SH-SY5Y (cell line): ENCODE data around the gene ZEB2.

Experiments
- GATA2 ChIP-seq: IDR thresholded peaks from 2 replicates; pipeline ENCODE4 v1.6.1; 2011; ENCODE audit warnings: mild to moderate bottlenecking, low read depth, low read length
- GATA3 ChIP-seq: IDR thresholded peaks from 2 replicates; pipeline ENCODE4 v1.6.1; 2011; ENCODE audit warnings: low read depth, mild to moderate bottlenecking, low read length, moderate library complexity

DNA sequence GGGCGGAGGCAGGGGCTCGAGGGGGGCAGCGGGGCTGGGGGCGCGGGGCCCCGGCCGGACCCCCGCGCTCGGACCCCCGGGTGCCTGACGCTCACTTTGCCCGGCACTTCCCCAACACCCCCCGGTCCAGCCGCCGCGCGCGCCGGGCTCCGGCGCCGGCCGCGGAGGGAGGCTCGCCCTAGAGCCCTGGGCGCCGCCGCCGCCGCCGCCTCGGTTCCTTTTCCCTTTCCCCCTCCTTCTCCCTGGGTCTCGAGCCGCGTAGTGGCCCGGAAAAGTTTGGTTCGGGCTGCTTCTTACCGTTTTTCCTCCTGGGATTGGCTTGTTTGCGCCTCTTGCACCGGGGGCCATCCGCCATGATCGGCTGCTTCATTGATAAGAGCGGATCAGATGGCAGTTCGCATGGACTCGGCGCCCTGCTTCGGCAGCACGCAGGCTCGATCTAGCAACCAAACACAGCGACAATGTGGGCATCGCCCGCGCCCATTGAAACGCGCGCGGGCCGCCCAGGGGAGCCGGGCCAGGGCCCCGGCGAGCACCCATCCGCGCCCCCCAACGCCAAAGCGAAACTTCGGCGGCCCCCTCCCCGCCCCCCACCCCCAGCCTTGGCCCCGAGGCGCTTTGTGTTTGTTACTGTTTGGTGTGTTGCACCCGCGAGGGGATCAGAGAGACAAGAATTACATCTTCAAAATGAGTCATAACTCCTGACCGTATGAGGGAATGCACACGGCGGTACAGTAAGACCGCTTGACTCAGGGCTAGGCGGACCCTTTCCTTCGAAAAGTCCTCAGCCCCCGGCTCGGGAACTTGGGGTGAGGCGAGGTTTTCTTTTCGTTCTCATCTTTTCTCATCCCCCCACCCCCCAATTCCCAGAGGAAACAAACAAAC lies 2.7 kb downstream of the ZEB2 start:
- peak; percentile 66 for TF ChIP-seq GATA2
- TF ChIP-seq GATA3: no peak
